RCC 7860 (cell line): ENCODE results near the gene TNFRSF13B.

ENCODE experiments used
- DNase-seq: peaks from one replicate; pipeline ENCODE4 v3.0.0-alpha.2; 2015; ENCODE audit warnings: low spot score
- FAIRE-seq: peaks from 2 replicates; lab custom pipeline; 2012; peaks lifted over from hg19 to GRCh38; lab: Jason Lieb, UNC

The TNFRSF13B gene

DNA sequence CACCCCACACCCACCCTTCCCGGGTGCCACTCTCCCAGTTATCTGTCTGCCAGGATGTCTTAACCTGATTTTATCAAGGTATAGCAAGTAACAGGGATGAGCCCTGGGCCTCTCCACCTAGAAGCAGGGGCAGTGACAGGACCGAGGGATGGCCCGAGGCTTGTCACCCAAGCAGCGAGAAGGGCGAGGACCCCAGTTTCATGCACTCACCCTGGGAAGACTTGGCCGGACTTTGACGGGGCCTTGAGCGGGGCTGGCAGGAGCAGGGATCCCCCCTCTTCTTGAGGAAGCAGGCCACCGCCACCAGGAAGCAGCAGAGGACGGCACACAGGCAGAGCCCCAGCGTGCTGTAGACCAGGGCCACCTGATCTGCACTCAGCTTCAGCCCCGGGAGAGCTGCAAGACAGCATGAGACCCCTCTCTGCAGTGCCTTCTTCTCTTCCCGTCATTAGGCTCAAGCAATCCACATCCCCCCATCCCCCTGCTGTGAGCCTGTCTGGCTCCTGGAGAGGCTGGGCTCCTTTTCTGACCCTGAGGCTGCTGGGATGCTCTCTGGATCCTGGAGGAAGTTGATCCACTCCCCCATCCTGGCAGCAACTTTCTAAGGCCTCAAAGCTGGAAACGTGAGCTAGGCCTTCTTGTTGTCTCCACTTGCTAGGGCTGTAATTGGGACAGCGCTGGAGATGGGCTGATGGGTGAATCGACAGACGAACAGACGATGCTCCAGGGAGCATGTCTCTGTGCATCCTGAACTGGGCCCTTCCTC is 31.6 kb downstream of the TNFRSF13B start:
- no peak for FAIRE-seq
- no peak for DNase-seq

DNA sequence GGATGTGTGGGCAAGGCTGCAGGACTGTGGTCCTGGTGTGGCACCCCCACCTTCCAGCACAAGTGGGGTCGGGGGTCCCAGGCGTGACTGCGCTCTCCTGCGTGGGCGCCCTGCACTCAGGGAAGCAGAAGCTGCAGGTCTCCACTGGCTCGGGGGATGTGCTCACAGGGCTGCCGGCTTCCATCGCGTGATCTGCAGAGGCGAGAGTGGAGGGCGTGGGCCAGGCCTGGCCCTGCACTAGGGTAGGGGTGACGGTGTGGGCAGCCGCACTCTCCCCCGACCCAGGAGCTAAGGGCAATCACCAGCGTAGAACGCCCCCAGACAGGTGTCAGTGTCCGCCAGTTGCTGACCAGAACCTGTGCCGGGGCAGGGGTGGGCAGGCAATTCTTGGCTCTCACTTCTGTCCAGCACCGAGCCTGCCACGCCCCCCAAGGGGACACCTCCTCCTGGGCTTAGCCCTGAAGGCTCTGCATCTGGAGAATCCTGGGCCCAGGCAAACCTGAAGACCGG is 32.3 kb downstream of the TNFRSF13B start:
- no peak for FAIRE-seq
- no peak for DNase-seq

DNA sequence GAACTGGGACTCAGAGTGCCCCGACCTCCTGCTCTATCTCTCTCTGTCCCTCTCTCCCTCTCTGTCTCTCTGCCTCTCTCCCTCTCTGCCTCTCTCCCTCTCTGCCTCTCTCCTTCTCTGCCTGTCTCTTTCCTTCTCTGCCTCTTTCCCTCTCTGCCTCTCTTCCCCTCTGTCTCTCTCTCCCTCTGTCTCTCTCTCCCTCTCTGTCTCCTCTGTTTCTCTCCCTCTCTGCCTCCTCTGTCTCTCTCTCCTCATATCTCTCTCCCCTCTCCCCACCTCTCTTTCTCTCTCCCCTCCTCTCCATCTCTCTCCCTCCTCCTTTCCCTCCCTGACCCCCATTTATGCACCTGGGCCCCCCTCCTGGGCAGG is 32.7 kb downstream of the TNFRSF13B start:
- DNase-seq (no peak), FAIRE-seq (no peak)

DNA sequence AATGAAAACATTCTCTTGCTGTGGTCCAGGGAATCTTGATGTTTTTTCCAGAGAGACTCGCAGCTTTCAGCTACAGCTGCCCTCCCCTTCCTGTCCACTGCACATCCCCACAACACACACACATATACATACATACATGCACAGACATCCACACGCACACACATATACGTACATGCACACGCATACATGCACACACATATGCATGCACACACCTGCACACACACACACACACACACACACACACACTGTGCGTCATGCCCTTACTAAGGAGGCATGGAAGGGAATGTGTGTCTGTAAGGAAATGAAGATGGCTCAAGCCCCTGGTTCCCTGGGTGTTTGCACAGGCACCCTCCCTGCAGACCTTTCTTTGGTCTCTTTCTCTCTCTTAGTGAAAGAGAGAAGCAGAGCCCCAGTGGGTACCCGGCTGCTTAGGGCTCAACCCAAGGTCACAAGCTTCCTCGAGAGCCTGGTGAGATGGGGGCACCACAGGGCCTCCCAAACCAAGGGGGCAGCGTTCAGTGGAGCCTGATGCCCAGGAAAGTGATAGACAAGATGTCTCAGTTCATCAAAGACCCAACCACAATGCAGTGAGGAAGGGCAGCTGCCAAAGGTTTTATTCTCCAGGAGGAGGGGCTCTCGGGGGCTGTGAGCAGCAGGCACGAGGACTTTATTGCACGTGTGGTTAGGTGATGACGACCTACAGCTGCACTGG is 33.3 kb downstream of the TNFRSF13B start:
- DNase-seq: no peak
- FAIRE-seq: no peak

DNA sequence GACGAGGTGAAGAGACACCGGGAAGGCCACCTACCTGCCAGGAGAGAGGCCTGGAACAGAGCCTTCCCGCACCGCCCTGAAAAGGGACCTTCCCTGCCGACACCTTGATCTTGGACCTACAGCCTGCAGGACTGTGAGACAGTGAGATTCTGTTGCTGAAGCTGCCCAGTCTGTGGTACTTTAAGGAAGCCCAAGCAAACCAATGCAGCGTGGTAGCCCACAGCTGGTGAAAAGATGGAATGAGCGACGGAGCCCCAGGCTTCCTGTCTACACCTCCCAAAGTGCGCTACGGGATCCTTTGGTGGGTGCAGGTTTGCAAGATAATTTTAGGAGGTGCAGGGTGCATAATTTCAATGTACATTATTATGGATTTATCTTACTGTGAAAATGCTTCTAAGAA is 33.9 kb downstream of the TNFRSF13B start:
- DNase-seq (no peak), FAIRE-seq (no peak)

DNA sequence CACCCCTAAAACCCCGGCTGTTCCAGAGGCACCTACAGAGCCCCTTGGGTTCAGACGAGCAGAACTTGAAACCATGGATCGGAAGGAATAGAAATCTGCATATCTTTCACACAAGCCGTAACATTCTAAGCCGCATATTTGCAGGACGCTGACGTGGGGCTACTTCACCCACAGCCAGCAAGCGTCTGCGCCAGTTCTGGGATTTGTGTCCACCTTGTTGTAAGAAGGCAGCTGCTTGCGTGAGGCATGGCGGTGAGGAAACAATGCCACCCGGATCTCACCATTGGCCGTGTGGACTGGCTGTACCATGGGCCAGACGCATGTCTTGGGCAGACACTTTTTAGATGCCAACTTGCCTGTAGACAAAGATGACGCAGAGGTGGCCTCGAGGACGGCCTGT is 34.5 kb downstream of the TNFRSF13B start:
- FAIRE-seq: no peak
- no peak for DNase-seq

DNA sequence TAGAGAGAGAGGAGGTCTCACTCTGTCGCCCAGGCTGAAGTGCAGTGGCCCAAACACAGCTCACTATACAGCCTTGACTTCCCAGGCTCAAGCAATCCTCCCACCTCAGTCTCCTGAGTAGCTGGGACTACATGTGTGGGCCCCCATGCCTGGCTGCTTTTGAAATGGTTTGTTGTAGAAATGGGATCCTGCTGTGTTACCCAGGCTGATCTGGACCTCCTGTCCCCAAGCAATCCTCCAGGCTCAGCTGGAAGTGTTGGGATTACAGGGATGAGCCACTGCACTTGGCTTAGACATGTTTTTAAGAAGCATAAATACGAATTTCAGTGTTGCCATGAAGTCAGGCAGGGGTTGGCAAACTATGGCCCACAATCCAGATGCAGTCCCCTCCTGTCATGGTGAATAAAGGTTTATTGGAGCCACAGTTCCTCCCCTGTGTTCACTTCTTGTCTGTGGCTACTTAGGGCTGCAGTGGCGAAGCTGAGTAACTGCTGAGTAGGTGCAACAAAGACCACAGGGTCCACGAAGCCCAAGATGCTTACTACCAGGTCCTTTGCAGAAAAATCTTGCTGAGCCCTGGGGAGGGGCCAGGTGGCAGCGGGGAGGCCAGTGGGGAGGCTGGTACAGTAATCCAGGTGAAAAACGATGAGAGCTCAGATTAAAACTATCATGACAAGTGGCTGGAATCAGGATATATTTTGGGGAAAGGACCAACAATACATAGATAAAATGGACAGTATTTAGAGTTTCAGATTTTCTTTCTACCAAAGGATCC is 35.2 kb downstream of the TNFRSF13B start:
- DNase-seq (no peak), FAIRE-seq (no peak)

DNA sequence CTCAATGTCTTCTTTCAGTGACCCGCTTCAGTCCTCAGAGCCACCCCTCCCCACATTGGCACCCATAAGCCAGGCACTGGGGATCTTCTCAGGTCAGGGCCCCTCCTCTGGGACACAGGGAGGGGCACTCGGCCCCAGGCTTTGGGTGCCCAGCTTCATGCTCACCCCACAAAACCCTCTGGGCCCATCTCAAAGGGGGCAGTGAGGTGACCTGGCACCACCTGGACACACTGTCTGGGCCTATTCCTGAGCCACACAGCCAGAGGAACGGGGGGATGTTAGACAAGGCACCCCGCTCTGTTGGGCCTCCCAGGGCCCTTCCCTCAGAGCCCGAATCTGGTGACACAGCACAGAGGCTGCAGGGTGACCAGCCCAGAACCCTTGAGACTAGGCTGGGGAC is 36.1 kb downstream of the TNFRSF13B start:
- no peak for FAIRE-seq
- DNase-seq: no peak

DNA sequence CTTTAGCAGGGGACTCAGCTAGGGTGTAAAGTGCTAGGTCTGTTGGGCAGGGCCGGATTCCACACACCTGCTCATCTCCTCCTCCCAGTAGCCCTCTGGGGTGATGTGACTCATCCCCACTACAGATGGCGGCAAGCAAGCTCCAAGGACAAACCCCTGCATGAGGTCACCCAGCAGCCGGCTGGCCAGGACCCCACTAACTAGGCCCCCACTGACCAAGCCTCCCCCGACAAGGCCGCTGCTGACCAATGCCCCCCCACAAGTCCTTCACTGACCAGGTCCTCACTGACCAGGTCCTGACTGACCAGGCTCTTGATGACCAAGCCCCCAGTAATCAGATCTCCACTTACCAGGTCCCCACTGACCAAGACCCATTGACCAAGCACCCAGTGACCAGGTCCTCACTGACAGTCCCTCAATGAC is 36.7 kb downstream of the TNFRSF13B start:
- no peak for FAIRE-seq

DNA sequence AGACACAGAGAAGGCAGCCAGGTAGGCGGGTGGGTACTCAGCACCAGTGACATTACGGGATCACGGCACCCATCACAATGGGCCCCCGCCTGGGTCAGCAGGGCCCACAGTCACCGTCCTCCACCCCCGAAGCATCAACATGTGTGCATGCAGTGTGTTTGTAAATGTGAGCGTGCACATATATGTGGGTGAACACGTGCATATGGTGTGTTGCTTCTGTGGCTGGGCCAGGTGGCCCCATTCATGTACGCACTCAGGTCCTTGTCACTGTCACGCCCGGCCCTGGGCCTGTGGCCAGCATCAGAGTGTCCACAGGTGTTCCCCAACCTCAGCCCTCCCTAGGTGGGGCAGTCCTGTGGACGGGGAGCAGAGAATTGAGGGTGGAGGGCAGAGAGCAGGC is 37.1 kb downstream of the TNFRSF13B start:
- DNase-seq (no peak), FAIRE-seq (no peak)

More for the DNA sequence above, 36.7 kb downstream of the TNFRSF13B start:
- no peak for DNase-seq

DNA sequence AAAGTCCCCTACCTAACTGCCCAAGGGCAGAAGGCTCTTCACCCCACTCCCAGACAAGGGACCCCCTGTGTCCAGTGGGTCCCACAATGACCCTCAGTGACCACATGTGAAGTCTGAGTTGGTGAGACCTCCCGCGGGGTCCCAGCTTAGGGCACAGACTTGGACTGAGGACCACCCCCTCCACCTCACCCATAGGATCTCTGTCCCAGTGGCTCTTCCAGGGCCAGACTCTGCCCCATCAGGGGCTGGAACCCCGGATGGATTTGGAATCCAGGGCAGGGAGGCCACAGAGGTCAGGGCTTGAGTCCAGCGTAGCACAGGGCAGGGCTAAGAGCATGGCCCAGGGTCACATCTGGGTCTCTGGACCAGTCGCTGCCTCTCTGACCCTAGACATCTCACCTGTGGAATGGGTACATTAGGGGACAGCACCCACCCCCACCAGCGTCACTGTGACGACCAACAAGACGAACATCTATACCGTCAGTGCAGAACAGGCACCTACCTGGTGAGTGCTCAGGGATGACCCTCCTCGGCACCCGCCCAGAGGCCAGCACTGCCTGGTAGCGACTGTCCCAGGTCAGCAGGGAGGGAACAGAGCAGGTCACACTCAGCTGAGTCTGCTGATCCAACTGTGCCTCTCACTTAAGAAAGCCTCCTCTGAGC is 37.7 kb downstream of the TNFRSF13B start:
- DNase-seq (no peak), FAIRE-seq (no peak)

DNA sequence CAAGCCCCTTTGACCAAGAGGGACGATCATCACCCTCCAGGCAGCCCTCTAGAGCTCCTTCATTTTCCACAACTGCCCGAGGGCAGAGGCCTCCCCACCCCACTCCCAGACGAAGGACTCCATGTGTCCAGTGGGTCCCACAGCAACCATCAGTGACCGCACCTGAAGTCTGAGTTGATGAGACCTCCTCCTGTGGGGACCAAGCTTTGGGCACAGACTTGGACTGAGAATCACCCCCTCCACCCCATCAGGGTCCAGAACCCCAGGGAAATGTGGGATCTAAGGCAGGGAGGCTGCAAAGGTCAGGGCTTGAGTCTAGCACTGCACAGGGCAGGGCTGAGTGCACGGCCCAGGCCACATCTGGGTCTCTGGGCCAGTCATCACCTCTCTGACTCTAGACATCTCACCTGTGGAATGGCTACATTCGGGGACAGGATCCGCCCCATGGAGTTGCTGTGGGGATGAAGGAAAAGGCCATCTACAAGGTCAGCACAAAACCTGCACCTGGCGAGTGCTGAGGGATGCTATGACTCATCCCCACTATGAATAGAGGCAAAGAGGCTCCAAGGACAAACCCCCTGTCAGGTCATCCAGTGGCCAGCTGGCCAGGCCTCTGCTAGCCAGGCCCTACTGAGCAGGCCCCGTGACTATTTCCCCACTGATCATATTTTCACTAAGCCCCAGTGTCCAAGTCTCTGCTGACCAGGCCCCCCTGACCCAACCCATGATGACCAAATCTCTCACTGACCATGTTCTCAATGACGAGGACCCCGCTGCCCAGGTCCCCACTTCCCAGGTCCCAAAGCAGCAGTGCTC is 38.4 kb downstream of the TNFRSF13B start:
- FAIRE-seq (no peak), DNase-seq (no peak)

DNA sequence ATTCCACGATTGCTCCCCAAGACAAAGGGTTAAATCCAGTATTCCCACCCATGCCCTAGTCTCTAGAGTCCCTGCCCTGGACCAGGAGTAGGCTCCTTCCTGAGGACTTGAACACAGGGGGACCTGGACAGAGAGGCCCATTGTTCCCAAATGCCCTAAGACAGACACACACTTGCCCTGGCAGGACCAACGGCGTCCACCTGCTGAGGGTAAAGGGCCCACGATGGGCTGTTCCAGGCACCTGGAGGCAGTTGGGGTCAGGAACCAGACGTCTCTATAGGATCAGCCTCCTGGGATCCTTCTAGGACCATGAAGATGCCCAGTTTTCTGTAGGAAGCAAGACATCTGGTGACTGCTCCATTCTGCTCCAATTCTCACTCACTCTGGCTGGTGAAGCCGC is 39.3 kb downstream of the TNFRSF13B start:
- DNase-seq (no peak), FAIRE-seq (no peak)

DNA sequence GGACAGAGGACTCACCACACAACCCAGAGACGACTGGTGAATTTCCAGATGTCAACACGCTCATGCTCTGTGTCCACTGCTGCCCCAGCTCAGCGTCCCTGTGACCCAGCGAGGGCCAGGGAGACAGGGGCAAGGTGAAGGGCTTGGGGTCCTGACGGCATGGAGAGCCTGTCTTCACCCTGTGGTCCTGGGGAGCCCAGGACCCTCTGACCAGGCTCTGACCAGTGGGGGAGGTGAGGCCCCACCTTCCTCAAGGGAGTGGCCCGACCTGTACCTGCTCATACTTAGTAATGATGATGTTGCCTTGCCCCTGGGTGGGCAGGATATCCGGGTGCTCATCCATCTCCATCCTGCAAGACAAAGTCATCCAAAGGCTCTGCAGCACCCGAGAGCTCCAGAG is 39.8 kb downstream of the TNFRSF13B start:
- FAIRE-seq (no peak), DNase-seq (no peak)

DNA sequence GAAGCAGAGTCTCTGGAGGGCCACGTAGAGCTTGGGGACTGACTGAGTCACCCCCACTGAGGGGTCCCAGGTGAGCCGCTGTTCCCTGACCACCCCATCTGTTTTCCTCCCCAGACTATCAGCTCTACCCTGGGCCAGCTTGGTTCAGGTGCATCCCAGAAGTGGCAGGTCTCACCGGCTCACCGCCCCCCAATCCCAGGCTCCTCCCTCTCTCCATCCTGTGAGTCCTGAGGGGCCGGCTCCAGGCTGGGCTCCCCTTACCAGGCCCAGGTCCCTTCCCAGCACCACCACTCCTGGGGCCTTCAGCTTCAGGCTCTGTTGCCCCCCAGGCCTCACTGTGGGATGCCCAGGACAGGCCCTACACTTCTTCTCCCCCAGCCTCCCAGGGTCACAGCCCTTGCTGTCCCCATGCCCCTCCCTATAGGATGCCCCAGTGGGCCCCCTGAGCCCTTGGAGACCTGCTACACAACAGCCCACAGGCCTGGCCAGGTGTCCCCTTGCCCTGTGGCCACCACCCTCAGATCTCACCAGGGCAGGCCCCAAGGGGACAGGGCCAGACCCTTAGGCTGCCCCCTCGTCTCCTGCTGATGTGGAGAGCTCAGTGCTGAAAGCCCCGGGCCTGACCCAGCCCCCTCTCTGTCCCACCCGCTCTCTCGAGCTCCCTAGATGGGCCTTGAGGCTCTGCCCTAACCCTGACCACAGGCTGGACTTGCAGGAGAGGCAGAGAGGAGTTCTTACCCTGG is 40.4 kb downstream of the TNFRSF13B start:
- no peak for FAIRE-seq

DNA sequence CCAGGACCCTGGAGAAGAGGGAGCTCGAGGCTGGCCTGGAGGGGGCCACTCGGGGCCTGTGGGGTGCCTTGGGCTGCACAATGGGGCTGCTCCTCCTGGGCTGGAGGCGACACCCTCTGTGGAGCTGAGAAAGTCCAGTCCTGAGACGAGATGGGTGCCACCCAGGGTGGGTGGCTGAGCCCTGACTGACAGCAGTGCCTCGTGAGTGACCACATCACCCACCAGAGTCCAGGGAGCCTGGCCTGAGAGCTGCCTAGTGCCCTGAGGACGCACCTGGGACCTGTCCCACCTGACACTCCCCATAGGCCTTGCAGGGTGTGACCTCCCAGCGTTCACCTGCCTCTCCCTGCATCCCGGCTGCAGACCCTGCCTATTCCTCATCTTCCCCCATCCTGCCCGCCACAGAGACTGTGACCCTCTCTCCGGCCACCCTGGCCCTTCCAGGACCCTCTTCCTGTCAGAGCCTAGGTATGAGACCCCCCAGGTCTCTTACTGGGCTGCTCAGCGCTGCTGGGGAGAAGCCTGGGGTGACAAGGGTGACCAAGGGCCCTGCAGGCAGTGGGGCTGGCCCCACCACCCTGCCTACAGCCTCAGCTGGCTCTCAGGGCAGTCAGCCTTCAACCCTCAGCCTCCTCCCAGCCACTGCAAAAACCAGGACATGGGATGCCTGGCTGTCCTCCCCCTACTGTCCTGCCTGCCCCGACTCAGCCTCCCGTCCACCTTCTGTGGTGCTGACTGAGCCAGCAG is 41.2 kb downstream of the TNFRSF13B start:
- FAIRE-seq (no peak), DNase-seq (no peak)

More for the DNA sequence above, 40.4 kb downstream of the TNFRSF13B start:
- no peak for DNase-seq

DNA sequence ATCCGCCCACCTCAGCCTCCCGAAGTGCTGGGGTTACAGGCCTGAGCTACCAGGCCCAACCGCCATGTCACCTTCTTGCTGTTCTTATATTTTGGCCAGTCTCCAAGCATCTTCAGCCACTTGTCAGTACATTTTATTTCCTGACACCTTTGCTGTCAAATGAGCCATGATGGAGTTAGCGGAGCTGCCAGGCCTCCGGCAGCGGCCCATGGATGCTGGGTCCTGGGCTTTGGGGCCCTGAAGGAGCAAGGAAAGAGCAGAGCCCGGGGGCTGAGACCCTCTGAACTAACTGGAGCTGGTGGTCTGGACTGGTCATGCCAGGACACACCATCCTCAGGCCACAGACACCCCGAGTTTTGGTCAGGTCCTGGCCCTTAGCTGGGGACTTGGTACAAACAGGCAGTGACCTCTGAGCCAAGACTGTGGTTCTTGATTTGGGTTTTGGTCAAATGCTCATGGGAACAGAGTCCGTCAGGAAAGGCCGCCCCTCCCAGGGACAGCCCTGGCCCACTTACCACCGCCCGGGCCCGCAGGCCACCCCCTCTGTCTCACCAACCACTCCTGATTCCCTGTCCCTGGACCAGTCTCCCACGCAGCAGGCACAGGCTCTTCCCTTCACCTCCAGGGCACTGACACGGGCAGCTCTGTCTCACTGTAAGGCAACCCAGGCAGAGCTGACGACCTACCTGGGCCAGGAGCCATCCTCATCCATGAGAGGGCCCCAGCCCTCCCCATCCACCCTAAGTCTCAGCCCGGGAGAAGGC is 42.0 kb downstream of the TNFRSF13B start:
- FAIRE-seq (no peak), DNase-seq (no peak)
